ENCODE measurements around the gene NUDC. TPM values are rescaled to one million over a fixed set of nuclear protein-coding genes. Genes with fewer than 3 reads are reported as not detected.

Gene NUDC
- total and polyA plus RNA-seq, 9 of the 15 experiments (the other 6 are each of a cell fraction or from before 2014, with no cell fraction given): 9.8 to 234 (median 149) TPM

DNA sequence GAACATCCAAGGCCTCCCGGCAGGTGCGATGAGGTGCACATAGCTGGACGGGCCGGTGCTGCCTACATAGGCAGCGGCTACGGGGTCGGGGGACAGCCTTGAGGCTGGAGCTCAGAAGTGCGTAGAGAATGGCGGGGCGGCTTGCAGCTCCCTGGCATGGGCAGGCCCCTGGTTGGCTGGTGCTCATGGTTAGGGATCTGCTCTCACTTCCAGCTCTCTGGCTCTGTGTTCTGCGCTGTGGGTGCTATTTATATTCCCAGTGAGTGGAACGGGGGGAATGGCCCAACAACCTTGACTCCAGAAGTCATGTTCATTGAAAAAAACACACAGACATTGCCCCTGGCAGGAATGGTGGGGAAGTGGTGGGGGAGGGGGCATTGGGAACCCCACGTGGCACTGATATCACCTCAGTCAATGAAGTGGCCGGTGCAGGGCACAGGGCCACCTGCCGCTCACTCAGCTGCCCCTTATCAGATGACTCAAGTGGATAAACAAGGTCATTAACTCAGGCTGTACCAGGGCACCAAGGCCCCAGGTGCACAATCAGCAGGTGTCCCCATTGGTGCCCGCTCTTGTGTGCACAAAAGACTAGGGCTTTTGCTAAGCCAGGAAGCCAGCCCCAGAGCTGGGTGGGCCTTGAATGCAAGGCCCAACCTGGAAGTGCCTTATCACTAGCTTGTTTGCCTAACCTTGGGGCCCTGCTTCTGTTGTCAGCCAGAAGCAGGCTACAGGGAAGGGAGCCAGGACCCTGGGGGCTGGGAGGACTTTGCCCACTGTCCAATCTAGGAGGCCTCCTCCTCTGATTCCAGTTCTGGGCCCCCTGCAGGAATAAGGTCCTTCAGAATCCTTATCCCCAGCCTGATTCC is 7.6 kb upstream of the NUDC start, which contains the start of gene NR0B2 (continued):
- TF ChIP-seq, protein P1, sequence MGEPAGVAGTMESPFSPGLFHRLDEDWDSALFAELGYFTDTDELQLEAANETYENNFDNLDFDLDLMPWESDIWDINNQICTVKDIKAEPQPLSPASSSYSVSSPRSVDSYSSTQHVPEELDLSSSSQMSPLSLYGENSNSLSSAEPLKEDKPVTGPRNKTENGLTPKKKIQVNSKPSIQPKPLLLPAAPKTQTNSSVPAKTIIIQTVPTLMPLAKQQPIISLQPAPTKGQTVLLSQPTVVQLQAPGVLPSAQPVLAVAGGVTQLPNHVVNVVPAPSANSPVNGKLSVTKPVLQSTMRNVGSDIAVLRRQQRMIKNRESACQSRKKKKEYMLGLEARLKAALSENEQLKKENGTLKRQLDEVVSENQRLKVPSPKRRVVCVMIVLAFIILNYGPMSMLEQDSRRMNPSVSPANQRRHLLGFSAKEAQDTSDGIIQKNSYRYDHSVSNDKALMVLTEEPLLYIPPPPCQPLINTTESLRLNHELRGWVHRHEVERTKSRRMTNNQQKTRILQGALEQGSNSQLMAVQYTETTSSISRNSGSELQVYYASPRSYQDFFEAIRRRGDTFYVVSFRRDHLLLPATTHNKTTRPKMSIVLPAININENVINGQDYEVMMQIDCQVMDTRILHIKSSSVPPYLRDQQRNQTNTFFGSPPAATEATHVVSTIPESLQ (CRISPR knock-in tag; IDR thresholded peaks at IDR 0.05): no peak
- TF ChIP-seq SMARCE1 (IDR thresholded peaks at IDR 0.05) (no peak; the same call in 1 of the 2 replicates), ZNF146 (CRISPR knock-in tag; IDR thresholded peaks at IDR 0.05; ENCODE audit: unreplicated experiment) (no peak), MECOM (CRISPR knock-in tag; IDR thresholded peaks at IDR 0.05) (no peak), IFI16 (CRISPR knock-in tag; IDR thresholded peaks at IDR 0.05) (no peak; the same call in 1 of the 2 replicates), FOXJ2 (tag; IDR thresholded peaks at IDR 0.05) (0 out of 2 replicates have a peak, but pooled peaks have one; percentile 10), TCF7 (IDR thresholded peaks at IDR 0.05; ENCODE audit: borderline replicate concordance) (no peak), SMAD2 (IDR thresholded peaks at IDR 0.05; ENCODE audit: low read depth, low read length) (no peak), TAF7 (tag; IDR thresholded peaks at IDR 0.05) (no peak), HDAC2 (IDR thresholded peaks at IDR 0.05) (no peak), NFATC3 (IDR thresholded peaks at IDR 0.05) (no peak), CBX3 (IDR thresholded peaks at IDR 0.05; ENCODE audit: borderline replicate concordance in 1 of 2, low read length in 2 of 2) (no peak), COPS2 (conservative IDR thresholded peaks at IDR 0.05) (no peak), NFE2L1 (tag; IDR thresholded peaks at IDR 0.05; ENCODE audit: borderline replicate concordance, low read depth) (no peak), SPI1 (IDR thresholded peaks at IDR 0.05; ENCODE audit: borderline replicate concordance, low read depth, low read length) (no peak), RUNX1 (IDR thresholded peaks at IDR 0.05; ENCODE audit: low read depth) (no peak), ZC3H8 (IDR thresholded peaks at IDR 0.05) (no peak), GTF2F1 (IDR thresholded peaks at IDR 0.05; ENCODE audit: low read depth, low read length) (no peak), SMARCC2 (IDR thresholded peaks at IDR 0.05; ENCODE audit: low read depth) (no peak), SMAD4 (CRISPR knock-in tag; conservative IDR thresholded peaks at IDR 0.05) (peak; percentile 63; the same call in 1 of the 2 replicates), TFAM (CRISPR knock-in tag; conservative IDR thresholded peaks at IDR 0.05) (no peak), ZNF217 (CRISPR knock-in tag; IDR thresholded peaks at IDR 0.05) (no peak), ATF7 (IDR thresholded peaks at IDR 0.05) (0 out of 2 replicates have a peak, but pooled peaks have one; percentile 21), NR2C1 (IDR thresholded peaks at IDR 0.05) (no peak; the same call in 1 of the 2 replicates), NR2C1 (tag; IDR thresholded peaks at IDR 0.05) (no peak; the same call in none of the 2 replicates), ZNF143 (CRISPR knock-in tag; IDR thresholded peaks at IDR 0.05) (no peak)
- TF ChIP-seq, protein P2, sequence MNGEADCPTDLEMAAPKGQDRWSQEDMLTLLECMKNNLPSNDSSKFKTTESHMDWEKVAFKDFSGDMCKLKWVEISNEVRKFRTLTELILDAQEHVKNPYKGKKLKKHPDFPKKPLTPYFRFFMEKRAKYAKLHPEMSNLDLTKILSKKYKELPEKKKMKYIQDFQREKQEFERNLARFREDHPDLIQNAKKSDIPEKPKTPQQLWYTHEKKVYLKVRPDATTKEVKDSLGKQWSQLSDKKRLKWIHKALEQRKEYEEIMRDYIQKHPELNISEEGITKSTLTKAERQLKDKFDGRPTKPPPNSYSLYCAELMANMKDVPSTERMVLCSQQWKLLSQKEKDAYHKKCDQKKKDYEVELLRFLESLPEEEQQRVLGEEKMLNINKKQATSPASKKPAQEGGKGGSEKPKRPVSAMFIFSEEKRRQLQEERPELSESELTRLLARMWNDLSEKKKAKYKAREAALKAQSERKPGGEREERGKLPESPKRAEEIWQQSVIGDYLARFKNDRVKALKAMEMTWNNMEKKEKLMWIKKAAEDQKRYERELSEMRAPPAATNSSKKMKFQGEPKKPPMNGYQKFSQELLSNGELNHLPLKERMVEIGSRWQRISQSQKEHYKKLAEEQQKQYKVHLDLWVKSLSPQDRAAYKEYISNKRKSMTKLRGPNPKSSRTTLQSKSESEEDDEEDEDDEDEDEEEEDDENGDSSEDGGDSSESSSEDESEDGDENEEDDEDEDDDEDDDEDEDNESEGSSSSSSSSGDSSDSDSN (IDR thresholded peaks at IDR 0.05; ENCODE audit: borderline replicate concordance in 1 of 2, low read depth in 2 of 2, low read length in 2 of 2): peak in 1 of 2 experiments; percentile 72; a peak in 1 of 4 replicates
